Activated effector memory CD4-positive, alpha-beta T cell treated with anti-CD3 and anti-CD28 coated beads, Interleukin-2, amount 50 U/mL, for 16 hours (primary cell): ENCODE results near the gene ACOX2.
"Not testable (repeated sequence)": the region's sequence is repeated elsewhere in the genome, so short reads cannot be mapped to it uniquely, and the experiment has no call there.

ENCODE experiments used
- DNase-seq: peaks from one replicate; pipeline ENCODE4 v3.0.0-alpha.2; 2020

ACOX2 gene

GRCh38 chr3:58534592-58535494, 2.1 kb downstream of the ACOX2 start:
- peak; percentile 53 for DNase-seq

GRCh38 chr3:58532794-58533220, 4.2 kb downstream of the ACOX2 start:
- peak; percentile 91 for DNase-seq

- DNase-seq, result no peak
Observed at GRCh38 chr3:58531956-58532355, 5.0 kb downstream of the ACOX2 start.

GRCh38 chr3:58531555-58531954, 5.4 kb downstream of the ACOX2 start:
- DNase-seq, result no peak

- no peak for DNase-seq
Observed at GRCh38 chr3:58530354-58530865, 6.6 kb downstream of the ACOX2 start.

- DNase-seq, result no peak
Observed at GRCh38 chr3:58529516-58530353, 7.3 kb downstream of the ACOX2 start.

GRCh38 chr3:58528629-58529028, 8.4 kb downstream of the ACOX2 start:
- DNase-seq, result no peak

- not testable (repeated sequence) for DNase-seq
Observed at GRCh38 chr3:58527440-58527839, 9.6 kb downstream of the ACOX2 start.

GRCh38 chr3:58526515-58526957, 10.5 kb downstream of the ACOX2 start:
- DNase-seq, result no peak

GRCh38 chr3:58524326-58524888, 12.6 kb downstream of the ACOX2 start:
- no peak for DNase-seq

- no peak for DNase-seq
Observed at GRCh38 chr3:58522759-58523425, 14.1 kb downstream of the ACOX2 start.

- no peak for DNase-seq
Observed at GRCh38 chr3:58521917-58522631, 14.9 kb downstream of the ACOX2 start.

- no peak for DNase-seq
Observed at GRCh38 chr3:58521336-58521670, 15.7 kb downstream of the ACOX2 start.

- no peak for DNase-seq
Observed at GRCh38 chr3:58520403-58521335, 16.3 kb downstream of the ACOX2 start.

- DNase-seq, result no peak
Observed at GRCh38 chr3:58519668-58520402, 17.2 kb downstream of the ACOX2 start.

GRCh38 chr3:58518291-58518789, 18.6 kb downstream of the ACOX2 start:
- DNase-seq, result no peak

GRCh38 chr3:58514405-58514804, 22.6 kb downstream of the ACOX2 start:
- no peak for DNase-seq

- DNase-seq, result no peak
Observed at GRCh38 chr3:58508437-58508836, 28.6 kb downstream of the ACOX2 start.

- no peak for DNase-seq
Observed at GRCh38 chr3:58507356-58508078, 29.5 kb downstream of the ACOX2 start.
